ENCODE results near the gene SMAD9.

The SMAD9 gene

DNA sequence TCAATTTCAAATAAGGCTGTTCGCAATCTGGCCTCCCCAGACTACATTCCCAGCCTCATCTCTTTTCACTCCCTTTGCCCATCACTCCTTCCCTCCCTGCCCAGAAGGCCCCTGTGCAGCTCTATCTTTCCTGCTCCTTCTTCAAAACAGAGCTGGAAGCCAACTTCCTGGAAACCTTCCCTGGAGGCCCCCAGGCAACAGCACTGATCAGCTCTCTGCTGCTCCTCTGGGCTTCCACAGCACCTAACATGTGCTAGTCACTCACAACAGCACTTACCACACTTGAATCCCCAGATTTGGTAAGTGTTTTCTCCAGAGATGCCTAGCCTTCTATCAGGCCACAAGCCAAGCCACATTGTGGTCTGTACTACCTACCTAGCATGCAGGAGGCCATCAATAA is 9.5 kb downstream of the SMAD9 start:
- no peak overlapping the region for H3K27ac ChIP-seq (ENCODE audit: low read depth, low read length)
- no peaks in the 10 kb centered on the region for H3K79me2 ChIP-seq (ENCODE audit: control insufficient read depth, low read length)
- TF ChIP-seq CTCF (IDR thresholded peaks at IDR 0.05; ENCODE audit: low read depth, low read length, poor library complexity, severe bottlenecking) (no peak), EZH2phosphoT487 (IDR thresholded peaks at IDR 0.05; ENCODE audit: borderline replicate concordance, low read length) (no peak)
- H3K36me3 ChIP-seq (ENCODE audit: control insufficient read depth, low read length) = no peaks in the 10 kb centered on the region
- no peaks in the 10 kb centered on the region for H3K9me3 ChIP-seq (ENCODE audit: control insufficient read depth, insufficient read depth, low read length)
- H3K4me1 ChIP-seq (ENCODE audit: control insufficient read depth, low read length) = peaks cover 23% of the 10 kb centered on the region
- H3K9me2 ChIP-seq (replicated peaks; ENCODE audit: control insufficient read depth, low read length) = no peaks in the 10 kb centered on the region
- no peaks in the 10 kb centered on the region for H3F3A ChIP-seq (ENCODE audit: control insufficient read depth, insufficient read depth)
- H3K4me3 ChIP-seq (ENCODE audit: low read length) = no peak overlapping the region
- H3K4me2 ChIP-seq (ENCODE audit: low read length) = no peak overlapping the region
- no peaks in the 10 kb centered on the region for H4K20me1 ChIP-seq (ENCODE audit: control insufficient read depth, insufficient read depth, low read depth, low read length)
- H3K27me3 ChIP-seq (ENCODE audit: control insufficient read depth, low read length) = peaks cover 7% of the 10 kb centered on the region

GRCh38 chr13:36907821-36908220 is 12.2 kb downstream of the SMAD9 start:
- H3K79me2 ChIP-seq (ENCODE audit: control insufficient read depth, low read length) = no peaks in the 10 kb centered on the region
- no peaks in the 10 kb centered on the region for H3F3A ChIP-seq (ENCODE audit: control insufficient read depth, insufficient read depth)
- no peaks in the 10 kb centered on the region for H3K36me3 ChIP-seq (ENCODE audit: control insufficient read depth, low read length)

DNA sequence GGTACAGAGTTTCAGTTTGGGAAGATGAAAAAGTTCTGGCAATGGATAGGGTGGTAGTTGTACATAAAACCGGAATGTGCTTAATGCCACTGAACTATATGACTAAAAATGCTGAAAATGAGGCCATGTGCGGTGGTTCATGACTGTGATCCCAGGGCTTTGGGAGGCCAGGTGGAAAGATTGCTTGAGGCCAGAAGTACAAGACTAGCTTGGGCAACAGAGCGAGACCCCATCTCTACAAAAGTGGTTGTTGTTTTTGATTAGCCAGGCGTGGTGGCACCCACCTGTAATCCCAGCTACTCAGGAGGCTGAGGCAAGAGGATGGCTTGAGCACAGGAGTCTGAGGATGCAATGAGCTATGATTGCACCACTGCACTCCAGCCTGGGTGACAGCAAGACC is 12.8 kb downstream of the SMAD9 start:
- Histone ChIP-seq H3F3A (ENCODE audit: control insufficient read depth, insufficient read depth) (no peaks in the 10 kb centered on the region), H3K27me3 (ENCODE audit: control insufficient read depth, low read length) (no peaks in the 10 kb centered on the region), H3K9me3 (ENCODE audit: control insufficient read depth, insufficient read depth, low read length) (no peaks in the 10 kb centered on the region), H3K4me3 (ENCODE audit: low read length) (no peak overlapping the region), H3K4me1 (ENCODE audit: control insufficient read depth, low read length) (peaks cover 19% of the 10 kb centered on the region), H3K9me2 (replicated peaks; ENCODE audit: control insufficient read depth, low read length) (no peaks in the 10 kb centered on the region), H3K27ac (ENCODE audit: low read depth, low read length) (no peak overlapping the region), H3K36me3 (ENCODE audit: control insufficient read depth, low read length) (no peaks in the 10 kb centered on the region), H4K20me1 (ENCODE audit: control insufficient read depth, insufficient read depth, low read depth, low read length) (no peaks in the 10 kb centered on the region), H3K4me2 (ENCODE audit: low read length) (no peak overlapping the region), H3K79me2 (ENCODE audit: control insufficient read depth, low read length) (no peaks in the 10 kb centered on the region)
- TF ChIP-seq CTCF (IDR thresholded peaks at IDR 0.05; ENCODE audit: low read depth, low read length, poor library complexity, severe bottlenecking) = no peak
- no peak for TF ChIP-seq EZH2phosphoT487 (IDR thresholded peaks at IDR 0.05; ENCODE audit: borderline replicate concordance, low read length)

More at GRCh38 chr13:36907821-36908220, 12.2 kb downstream of the SMAD9 start:
- H3K27ac ChIP-seq (ENCODE audit: low read depth, low read length) = no peak overlapping the region
- peaks cover 19% of the 10 kb centered on the region for H3K4me1 ChIP-seq (ENCODE audit: control insufficient read depth, low read length)
- no peak overlapping the region for H3K4me2 ChIP-seq (ENCODE audit: low read length)
- H4K20me1 ChIP-seq (ENCODE audit: control insufficient read depth, insufficient read depth, low read depth, low read length) = no peaks in the 10 kb centered on the region
- H3K27me3 ChIP-seq (ENCODE audit: control insufficient read depth, low read length) = no peaks in the 10 kb centered on the region
- H3K9me3 ChIP-seq (ENCODE audit: control insufficient read depth, insufficient read depth, low read length) = no peaks in the 10 kb centered on the region
- no peak for TF ChIP-seq CTCF (IDR thresholded peaks at IDR 0.05; ENCODE audit: low read depth, low read length, poor library complexity, severe bottlenecking)
- TF ChIP-seq EZH2phosphoT487 (IDR thresholded peaks at IDR 0.05; ENCODE audit: borderline replicate concordance, low read length) = no peak
- no peak overlapping the region for H3K4me3 ChIP-seq (ENCODE audit: low read length)
- H3K9me2 ChIP-seq (replicated peaks; ENCODE audit: control insufficient read depth, low read length) = no peaks in the 10 kb centered on the region

DNA sequence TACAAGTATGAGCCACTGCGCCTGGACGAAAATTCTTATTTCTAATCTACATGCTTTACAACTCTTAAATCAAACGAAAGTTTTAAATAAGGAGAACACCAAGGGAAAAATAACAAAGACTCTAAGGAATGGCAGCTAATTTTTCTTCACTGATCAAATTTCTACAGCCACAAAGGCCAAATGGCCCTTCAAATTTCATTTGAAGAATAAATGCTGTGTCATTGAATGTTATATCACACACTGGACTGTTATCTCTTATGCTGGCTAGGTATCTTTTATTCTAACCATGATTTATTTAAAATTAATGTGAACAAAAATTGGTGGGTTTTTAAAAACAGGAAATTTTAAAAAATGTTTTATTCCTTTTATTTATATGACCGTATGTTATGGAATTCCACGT is 14.1 kb downstream of the SMAD9 start:
- no peak for TF ChIP-seq EZH2phosphoT487 (IDR thresholded peaks at IDR 0.05; ENCODE audit: borderline replicate concordance, low read length)
- Histone ChIP-seq H3F3A (ENCODE audit: control insufficient read depth, insufficient read depth) (no peaks in the 10 kb centered on the region), H3K4me1 (ENCODE audit: control insufficient read depth, low read length) (peaks cover 19% of the 10 kb centered on the region), H4K20me1 (ENCODE audit: control insufficient read depth, insufficient read depth, low read depth, low read length) (no peaks in the 10 kb centered on the region), H3K27ac (ENCODE audit: low read depth, low read length) (no peak overlapping the region), H3K27me3 (ENCODE audit: control insufficient read depth, low read length) (no peaks in the 10 kb centered on the region; the same call in 1 of the 2 replicates), H3K36me3 (ENCODE audit: control insufficient read depth, low read length) (no peaks in the 10 kb centered on the region), H3K9me3 (ENCODE audit: control insufficient read depth, insufficient read depth, low read length) (no peaks in the 10 kb centered on the region), H3K4me2 (ENCODE audit: low read length) (no peak overlapping the region), H3K79me2 (ENCODE audit: control insufficient read depth, low read length) (no peaks in the 10 kb centered on the region), H3K9me2 (replicated peaks; ENCODE audit: control insufficient read depth, low read length) (no peaks in the 10 kb centered on the region), H3K4me3 (ENCODE audit: low read length) (no peak overlapping the region)

Data from DOHH2 (cell line).